Dendritic cell treated with granulocyte-macrophage colony-stimulating factor and Interleukin-4, amounts not matched to agents 40 ng/mL and 50 ng/mL, for 4 days (primary cell): ENCODE results near the gene RING1.
"Not testable (repeated sequence)": the region's sequence is repeated elsewhere in the genome, so short reads cannot be mapped to it uniquely, and the experiment has no call there.

ENCODE experiments used
- H3K27ac Mint-ChIP-seq: one replicate; pipeline ENCODE4 v1.8.0; 2022; ENCODE audit warnings: mild to moderate bottlenecking, mixed read lengths
- H3K27me3 Mint-ChIP-seq: one replicate; pipeline ENCODE4 v1.8.0; 2022; ENCODE audit warnings: mild to moderate bottlenecking, mixed read lengths
- H3K36me3 Mint-ChIP-seq: one replicate; pipeline ENCODE4 v1.8.0; 2022; ENCODE audit warnings: low read depth, mixed read lengths
- H3K4me1 Mint-ChIP-seq: one replicate; pipeline ENCODE4 v1.8.0; 2022; ENCODE audit warnings: low read depth, mixed read lengths
- H3K4me3 Mint-ChIP-seq: one replicate; pipeline ENCODE4 v1.8.0; 2022; ENCODE audit warnings: mild to moderate bottlenecking, moderate library complexity, mixed read lengths
- H3K9me3 Mint-ChIP-seq: one replicate; pipeline ENCODE4 v1.8.0; 2022; ENCODE audit warnings: mixed read lengths
- intact Hi-C: fragments of 100-400 bp; cut with micrococcal nuclease; formaldehyde crosslinking; loops from one replicate; pipeline ENCODE4 v1.15.0; 2022

Gene RING1

GRCh38 chr6:33213989-33214335 is 5.7 kb downstream of the RING1 start:
- peak overlapping the region; percentile 65 for H3K27ac Mint-ChIP-seq
- peaks cover 38% of the 10 kb centered on the region for H3K36me3 Mint-ChIP-seq
- peak overlapping the region; percentile 77 for H3K4me3 Mint-ChIP-seq
- H3K4me1 Mint-ChIP-seq = peaks cover 47% of the 10 kb centered on the region
- no peaks in the 10 kb centered on the region for H3K9me3 Mint-ChIP-seq
- H3K27me3 Mint-ChIP-seq = peaks cover 55% of the 10 kb centered on the region
- intact Hi-C loops = no loop called here

GRCh38 chr6:33215271-33216116 is 7.2 kb downstream of the RING1 start:
- H3K36me3 Mint-ChIP-seq = peaks cover 23% of the 10 kb centered on the region
- intact Hi-C loops = no loop called here
- H3K4me3 Mint-ChIP-seq = no peak overlapping the region
- H3K4me1 Mint-ChIP-seq = peaks cover 32% of the 10 kb centered on the region
- no peaks in the 10 kb centered on the region for H3K9me3 Mint-ChIP-seq
- no peak overlapping the region for H3K27ac Mint-ChIP-seq
- H3K27me3 Mint-ChIP-seq = peaks cover 61% of the 10 kb centered on the region

GRCh38 chr6:33216117-33216649 is 7.9 kb downstream of the RING1 start:
- Mint-ChIP-seq H3K4me1 (peaks cover 32% of the 10 kb centered on the region), H3K4me3 (no peak overlapping the region), H3K27me3 (peaks cover 64% of the 10 kb centered on the region), H3K36me3 (peaks cover 16% of the 10 kb centered on the region), H3K27ac (no peak overlapping the region), H3K9me3 (no peaks in the 10 kb centered on the region)
- intact Hi-C loops = no loop called here

GRCh38 chr6:33217246-33217645 is 8.9 kb downstream of the RING1 start:
- no peak overlapping the region for H3K27ac Mint-ChIP-seq
- no peak overlapping the region for H3K4me3 Mint-ChIP-seq
- H3K9me3 Mint-ChIP-seq = no peaks in the 10 kb centered on the region
- peaks cover 66% of the 10 kb centered on the region for H3K27me3 Mint-ChIP-seq
- H3K4me1 Mint-ChIP-seq = peaks cover 27% of the 10 kb centered on the region
- intact Hi-C loops = no loop called here
- peaks cover 6% of the 10 kb centered on the region for H3K36me3 Mint-ChIP-seq

- H3K27me3 Mint-ChIP-seq = peaks cover 65% of the 10 kb centered on the region
- H3K27ac Mint-ChIP-seq = no peak overlapping the region
- H3K36me3 Mint-ChIP-seq = peaks cover 1% of the 10 kb centered on the region
- H3K9me3 Mint-ChIP-seq = no peaks in the 10 kb centered on the region
- no peak overlapping the region for H3K4me3 Mint-ChIP-seq
- peaks cover 23% of the 10 kb centered on the region for H3K4me1 Mint-ChIP-seq
- intact Hi-C loops = no loop called here
These were observed 9.4 kb downstream of the RING1 start for GRCh38 chr6:33217681-33218080.

GRCh38 chr6:33226503-33227120 is 18.3 kb downstream of the RING1 start:
- H3K27ac Mint-ChIP-seq, H3K4me3 Mint-ChIP-seq, H3K4me1 Mint-ChIP-seq, H3K36me3 Mint-ChIP-seq, intact Hi-C loops, H3K9me3 Mint-ChIP-seq: not testable (repeated sequence)
- H3K27me3 Mint-ChIP-seq = peaks cover 58% of the 10 kb centered on the region

GRCh38 chr6:33235221-33235634 is 26.9 kb downstream of the RING1 start:
- Mint-ChIP-seq H3K4me1 (peaks cover under 1% of the 10 kb centered on the region), H3K36me3 (no peaks in the 10 kb centered on the region), H3K9me3 (no peaks in the 10 kb centered on the region), H3K4me3 (no peak overlapping the region), H3K27me3 (peaks cover 55% of the 10 kb centered on the region), H3K27ac (no peak overlapping the region)
- intact Hi-C loops = no loop called here

- Mint-ChIP-seq H3K27ac (no peak overlapping the region), H3K36me3 (no peaks in the 10 kb centered on the region), H3K27me3 (peaks cover 53% of the 10 kb centered on the region), H3K9me3 (no peaks in the 10 kb centered on the region), H3K4me3 (no peak overlapping the region), H3K4me1 (peaks cover 6% of the 10 kb centered on the region)
- intact Hi-C loops = no loop called here
These were observed 28.0 kb downstream of the RING1 start for GRCh38 chr6:33236328-33236727.

- H3K4me3 Mint-ChIP-seq = no peak overlapping the region
- H3K9me3 Mint-ChIP-seq = no peaks in the 10 kb centered on the region
- no peaks in the 10 kb centered on the region for H3K36me3 Mint-ChIP-seq
- H3K27ac Mint-ChIP-seq = no peak overlapping the region
- H3K4me1 Mint-ChIP-seq = peaks cover 9% of the 10 kb centered on the region
- intact Hi-C loops = no loop called here
- H3K27me3 Mint-ChIP-seq = peaks cover 49% of the 10 kb centered on the region
These were observed 28.6 kb downstream of the RING1 start for GRCh38 chr6:33236852-33237251.

GRCh38 chr6:33237741-33238140 is 29.4 kb downstream of the RING1 start:
- no peaks in the 10 kb centered on the region for H3K9me3 Mint-ChIP-seq
- peaks cover 14% of the 10 kb centered on the region for H3K4me1 Mint-ChIP-seq
- peaks cover 51% of the 10 kb centered on the region for H3K27me3 Mint-ChIP-seq
- H3K27ac Mint-ChIP-seq = no peak overlapping the region
- H3K36me3 Mint-ChIP-seq = no peaks in the 10 kb centered on the region
- intact Hi-C loops = no loop called here
- H3K4me3 Mint-ChIP-seq = no peak overlapping the region

- H3K9me3 Mint-ChIP-seq = no peaks in the 10 kb centered on the region
- H3K27ac Mint-ChIP-seq = no peak overlapping the region
- peaks cover 35% of the 10 kb centered on the region for H3K27me3 Mint-ChIP-seq
- H3K4me3 Mint-ChIP-seq = no peak overlapping the region
- intact Hi-C loops = no loop called here
- H3K36me3 Mint-ChIP-seq = no peaks in the 10 kb centered on the region
- H3K4me1 Mint-ChIP-seq = peaks cover 14% of the 10 kb centered on the region
These were observed 33.7 kb downstream of the RING1 start for GRCh38 chr6:33241968-33242367.

GRCh38 chr6:33243476-33243875 is 35.2 kb downstream of the RING1 start:
- no peak overlapping the region for H3K27ac Mint-ChIP-seq
- peaks cover 34% of the 10 kb centered on the region for H3K27me3 Mint-ChIP-seq
- intact Hi-C loops = no loop called here
- no peaks in the 10 kb centered on the region for H3K9me3 Mint-ChIP-seq
- H3K4me1 Mint-ChIP-seq = peaks cover 21% of the 10 kb centered on the region
- H3K36me3 Mint-ChIP-seq = no peaks in the 10 kb centered on the region
- no peak overlapping the region for H3K4me3 Mint-ChIP-seq

GRCh38 chr6:33247977-33248642 is 39.8 kb downstream of the RING1 start:
- H3K9me3 Mint-ChIP-seq = no peaks in the 10 kb centered on the region
- peak overlapping the region; percentile 82 for H3K4me3 Mint-ChIP-seq
- H3K27ac Mint-ChIP-seq = peak overlapping the region; percentile 92
- H3K4me1 Mint-ChIP-seq = peaks cover 48% of the 10 kb centered on the region
- H3K27me3 Mint-ChIP-seq = peaks cover 10% of the 10 kb centered on the region
- H3K36me3 Mint-ChIP-seq = peaks cover 26% of the 10 kb centered on the region
- intact Hi-C loops = loop anchor here (2.0 kb wide), 4 partner anchors 47 to 233 kb away; partner anchors contain the start of genes RGL2, RXRB and SLC39A7

- Mint-ChIP-seq H3K27me3 (peaks cover 8% of the 10 kb centered on the region), H3K9me3 (no peaks in the 10 kb centered on the region), H3K4me3 (peak overlapping the region; percentile 82), H3K27ac (peak overlapping the region; percentile 92), H3K36me3 (peaks cover 26% of the 10 kb centered on the region), H3K4me1 (peaks cover 49% of the 10 kb centered on the region)
- intact Hi-C loops = loop anchor here (2.0 kb wide), 4 partner anchors 48 to 234 kb away; partner anchors contain the start of genes RGL2, RXRB and SLC39A7
These were observed 40.3 kb downstream of the RING1 start for GRCh38 chr6:33248643-33248931.
